NCI-H2029 treated with DMSO at 0.1 percent for 48 hours (cell line): Measurements from ENCODE around the gene WDR18.

ENCODE experiments used
- DNase-seq: peaks from one replicate; lab custom pipeline; 2025; lab: John Stamatoyannopoulos, UW

The WDR18 gene

GRCh38 chr19:1008268-1009040 is 24.3 kb downstream of the WDR18 start:
- no peak for DNase-seq

DNA sequence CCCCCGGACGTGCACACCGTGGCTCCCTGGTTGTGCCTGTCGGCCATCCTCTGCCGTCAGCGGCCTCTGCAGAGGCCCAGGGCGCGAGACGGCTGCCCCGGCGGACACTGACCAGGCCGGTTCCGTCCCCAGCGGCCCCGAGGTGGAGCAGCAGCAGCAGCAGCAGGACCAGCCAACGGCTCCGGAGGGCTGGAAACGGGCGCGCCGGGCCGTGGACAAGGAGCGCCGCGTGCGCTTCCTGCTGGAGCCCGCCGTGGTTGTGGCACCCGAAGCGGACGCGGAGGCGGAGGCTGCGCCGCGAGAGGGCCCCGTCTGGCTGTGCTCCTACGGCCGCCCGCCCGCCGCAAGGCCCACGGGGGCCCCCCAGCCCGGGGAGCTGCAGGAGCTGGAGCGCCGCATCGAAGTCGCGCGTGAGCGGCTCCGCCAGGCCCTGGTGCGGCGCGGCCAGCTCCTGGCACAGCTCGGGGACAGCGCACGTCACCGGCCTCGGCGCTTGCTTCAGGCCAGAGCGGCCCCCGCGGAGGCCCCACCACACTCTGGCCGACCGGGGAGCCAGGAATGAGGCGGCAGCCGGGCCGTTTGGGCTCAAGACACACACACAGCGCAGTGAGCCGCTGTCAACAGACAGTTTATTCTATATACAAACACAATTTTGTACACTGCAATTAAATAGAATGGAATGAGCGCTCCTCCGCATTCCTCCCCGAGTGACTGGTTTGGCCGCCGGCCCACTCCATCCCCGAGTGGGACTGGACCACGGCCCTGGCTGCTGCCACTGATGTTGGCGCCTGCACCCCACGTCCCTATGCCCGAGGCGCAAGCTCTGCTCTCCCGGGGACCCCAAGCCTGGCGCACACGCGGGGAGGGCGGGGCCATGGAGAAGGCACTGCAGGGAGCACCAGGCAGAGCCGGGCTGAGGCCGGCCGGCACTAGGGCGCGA is 25.2 kb downstream of the WDR18 start:
- DNase-seq: no peak

DNA sequence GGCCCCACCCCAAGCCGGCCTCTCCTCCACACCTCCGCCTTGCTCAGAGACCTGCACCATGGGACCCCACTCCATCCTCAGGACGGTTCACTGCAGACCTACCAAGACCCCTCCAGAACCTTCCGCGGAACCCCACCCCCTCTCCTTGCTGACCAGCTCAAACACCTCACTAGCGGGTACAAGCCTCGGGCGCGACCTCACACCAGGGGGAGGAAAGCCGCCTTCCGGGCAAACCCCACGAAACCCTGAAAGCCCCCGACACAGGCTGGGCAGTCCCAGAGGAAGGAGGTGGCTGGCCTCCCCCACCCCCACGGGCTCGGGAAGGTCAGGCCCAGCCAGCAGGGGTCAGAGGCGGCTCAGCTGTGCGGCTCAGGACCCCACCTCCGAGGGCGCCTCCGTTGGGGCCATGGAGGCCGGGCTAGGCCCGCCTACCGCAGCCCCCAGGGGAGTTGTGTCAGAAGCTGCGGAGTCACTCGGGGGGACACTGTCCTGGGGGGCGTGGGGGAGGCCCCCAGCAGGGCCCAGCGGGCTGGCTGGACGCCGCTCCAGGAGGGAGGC is 25.9 kb downstream of the WDR18 start:
- DNase-seq: no peak

GRCh38 chr19:1010586-1011510 is 26.7 kb downstream of the WDR18 start:
- no peak for DNase-seq

DNA sequence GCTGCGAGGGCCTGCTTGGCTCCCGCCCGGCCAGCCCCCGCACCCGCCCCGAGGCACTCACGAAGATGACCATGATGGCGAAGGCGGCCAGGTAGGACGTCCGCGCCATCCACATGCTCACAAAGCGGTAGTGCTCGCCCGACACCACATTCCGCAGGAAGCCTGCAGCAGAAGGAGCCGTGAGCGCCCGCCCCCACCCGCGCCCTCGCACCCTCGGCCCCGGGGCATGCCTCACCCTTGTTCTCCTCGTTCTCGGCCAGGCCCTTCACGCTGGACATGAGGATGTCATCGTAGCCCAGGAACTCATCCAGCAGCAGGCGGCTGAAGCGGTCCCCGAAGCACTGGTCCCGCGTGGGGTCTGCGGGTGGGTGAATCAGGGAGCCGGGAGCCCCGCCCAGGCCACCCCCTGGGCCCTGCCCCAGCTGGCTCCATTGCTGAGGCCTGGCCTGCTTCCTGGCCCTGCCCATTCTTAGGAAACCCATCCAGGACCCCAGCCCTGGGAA is 27.7 kb downstream of the WDR18 start:
- DNase-seq: no peak

DNA sequence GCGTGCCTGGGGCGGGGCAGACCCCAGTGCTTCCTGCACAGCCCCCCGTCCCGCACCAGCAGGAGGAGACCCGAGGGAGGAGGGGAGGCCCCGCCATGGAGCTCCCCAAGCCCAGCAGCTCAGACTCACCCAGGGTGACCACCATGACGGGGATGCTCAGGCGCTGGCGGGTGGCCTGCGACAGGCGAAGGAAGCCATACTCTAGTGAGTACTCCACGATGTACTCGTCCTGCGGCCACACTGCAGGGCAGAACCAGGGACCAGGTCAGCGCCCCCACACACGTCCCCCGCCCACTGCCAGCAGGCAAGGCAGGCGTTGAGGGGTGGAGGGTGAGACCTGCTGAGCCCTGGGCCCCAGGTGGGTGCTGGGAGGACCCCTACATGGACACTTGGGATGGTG is 28.2 kb downstream of the WDR18 start:
- DNase-seq: no peak

DNA sequence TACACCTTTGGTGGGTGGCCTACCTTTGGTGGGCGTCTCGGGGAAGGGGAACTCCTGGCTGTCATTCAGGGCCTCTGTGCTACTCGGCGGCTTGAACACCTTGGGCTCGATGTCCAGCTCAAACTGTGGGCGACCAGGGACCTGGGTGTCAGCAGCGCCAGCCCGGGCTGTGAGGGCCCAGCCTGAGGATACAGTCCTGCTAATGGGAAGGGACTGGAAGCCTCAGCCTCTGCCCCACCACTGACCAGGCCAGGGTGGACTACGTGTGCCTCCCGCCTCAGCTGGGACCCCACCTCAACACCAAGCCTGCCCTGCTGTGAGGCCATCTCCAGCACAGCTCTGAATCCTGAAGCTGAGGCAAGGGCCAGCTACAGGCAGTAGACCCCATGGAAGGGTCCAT is 29.1 kb downstream of the WDR18 start:
- DNase-seq: no peak

GRCh38 chr19:1014161-1015060 is 30.3 kb downstream of the WDR18 start:
- no peak for DNase-seq

GRCh38 chr19:1015061-1015781 is 31.1 kb downstream of the WDR18 start:
- no peak for DNase-seq

DNA sequence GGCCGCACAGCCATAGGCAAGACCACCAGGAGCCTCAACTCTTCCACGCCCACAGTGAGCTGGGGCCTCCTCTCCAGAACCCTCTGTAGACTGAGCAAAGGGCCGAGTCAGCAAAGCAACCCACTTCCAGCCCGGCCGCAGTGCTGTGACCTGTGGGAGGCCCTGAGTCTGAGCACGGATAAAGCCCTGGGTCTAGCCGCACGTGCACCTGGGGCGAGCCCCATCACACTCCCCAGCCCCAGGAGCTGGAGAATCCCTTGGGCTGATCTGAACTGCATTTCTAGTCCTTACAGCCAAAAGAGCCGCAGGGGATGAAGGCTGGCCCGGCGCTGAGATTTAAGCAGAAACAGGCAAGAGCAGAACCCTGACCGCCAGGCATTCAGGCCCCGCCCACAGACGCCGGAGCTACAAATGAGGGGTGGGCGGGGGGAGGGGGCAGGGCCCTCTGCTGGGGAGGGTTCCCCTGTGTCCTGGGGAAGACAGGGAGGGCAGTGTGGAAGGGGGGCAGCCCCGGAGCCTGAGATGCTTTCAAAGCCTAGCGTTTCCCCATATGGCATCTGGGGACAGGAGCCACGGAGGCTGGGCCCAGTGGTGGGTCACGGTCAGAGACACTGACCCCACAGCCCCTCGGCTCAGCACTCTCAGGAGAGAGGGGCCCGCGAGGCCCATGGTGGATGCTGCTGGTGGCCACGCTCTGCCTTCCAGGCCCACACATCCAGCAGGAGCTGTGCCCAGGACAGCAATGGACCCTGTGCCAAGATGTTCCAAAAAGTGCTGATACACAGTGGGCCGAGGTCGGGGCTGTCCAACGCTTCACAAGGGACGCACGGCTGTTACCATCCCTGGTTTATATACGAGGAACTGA is 31.9 kb downstream of the WDR18 start:
- no peak for DNase-seq

DNA sequence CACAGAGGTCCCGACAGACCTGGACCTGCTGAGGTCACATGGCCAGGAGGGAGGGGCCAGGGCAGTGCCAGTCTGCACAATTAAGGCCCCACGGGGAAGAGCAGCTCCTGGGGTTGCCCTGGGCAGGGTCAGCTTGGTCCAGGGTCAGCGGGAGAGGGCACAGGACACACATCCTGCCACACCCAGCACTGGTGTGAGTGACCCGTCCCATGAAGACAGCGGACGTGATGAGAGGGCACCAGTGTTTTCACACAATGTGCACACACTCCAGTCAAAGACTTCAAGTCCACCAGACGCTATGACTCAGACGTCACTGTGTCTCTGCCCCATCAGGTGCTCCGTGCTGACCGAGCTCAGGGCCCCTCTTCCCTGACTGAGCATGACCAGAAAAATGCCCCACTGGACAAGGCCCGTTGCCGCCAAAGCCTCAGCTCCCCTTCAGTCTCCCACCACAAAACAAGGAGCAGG is 32.5 kb downstream of the WDR18 start:
- DNase-seq: no peak

GRCh38 chr19:1017115-1017905 is 33.2 kb downstream of the WDR18 start:
- DNase-seq: no peak

DNA sequence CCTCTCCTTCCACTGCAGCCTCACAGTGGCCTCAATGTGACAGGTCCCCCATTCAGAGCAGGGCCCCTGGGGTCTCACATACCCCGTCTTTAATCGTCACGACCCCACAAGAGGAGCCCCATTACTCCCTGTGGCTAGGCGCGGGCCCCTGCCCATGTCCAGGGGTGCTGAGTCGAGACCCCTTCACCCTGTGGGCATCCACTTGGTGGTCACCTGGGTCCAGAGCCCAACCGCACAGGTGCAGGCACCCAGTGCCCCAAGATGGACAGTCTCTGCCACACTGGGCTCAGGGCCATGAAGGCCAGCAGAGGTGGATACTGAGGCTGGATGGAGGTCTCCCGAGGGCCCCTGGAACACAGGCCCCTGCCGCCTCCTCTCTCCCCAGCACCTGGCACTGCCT is 33.8 kb downstream of the WDR18 start:
- DNase-seq: no peak

DNA sequence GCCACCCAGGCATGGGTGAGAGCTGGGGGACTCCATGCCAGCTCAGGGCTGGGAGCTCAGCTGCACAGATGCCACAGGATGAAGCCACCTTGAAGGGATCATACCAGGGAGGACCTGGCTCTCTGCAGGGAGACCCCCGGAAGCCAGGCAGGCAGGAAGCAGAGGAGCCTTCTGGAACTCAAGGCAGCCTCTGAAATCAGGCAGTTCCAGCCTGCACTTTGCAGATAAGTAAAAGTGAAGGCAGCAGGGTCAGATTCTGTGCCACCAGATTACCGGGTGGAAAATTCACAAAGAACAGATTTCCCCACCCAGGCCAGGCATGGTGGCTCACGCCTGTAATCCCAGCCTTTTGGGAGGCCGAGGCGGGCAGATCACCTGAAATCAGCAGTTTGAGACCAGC is 34.2 kb downstream of the WDR18 start:
- DNase-seq: no peak

DNA sequence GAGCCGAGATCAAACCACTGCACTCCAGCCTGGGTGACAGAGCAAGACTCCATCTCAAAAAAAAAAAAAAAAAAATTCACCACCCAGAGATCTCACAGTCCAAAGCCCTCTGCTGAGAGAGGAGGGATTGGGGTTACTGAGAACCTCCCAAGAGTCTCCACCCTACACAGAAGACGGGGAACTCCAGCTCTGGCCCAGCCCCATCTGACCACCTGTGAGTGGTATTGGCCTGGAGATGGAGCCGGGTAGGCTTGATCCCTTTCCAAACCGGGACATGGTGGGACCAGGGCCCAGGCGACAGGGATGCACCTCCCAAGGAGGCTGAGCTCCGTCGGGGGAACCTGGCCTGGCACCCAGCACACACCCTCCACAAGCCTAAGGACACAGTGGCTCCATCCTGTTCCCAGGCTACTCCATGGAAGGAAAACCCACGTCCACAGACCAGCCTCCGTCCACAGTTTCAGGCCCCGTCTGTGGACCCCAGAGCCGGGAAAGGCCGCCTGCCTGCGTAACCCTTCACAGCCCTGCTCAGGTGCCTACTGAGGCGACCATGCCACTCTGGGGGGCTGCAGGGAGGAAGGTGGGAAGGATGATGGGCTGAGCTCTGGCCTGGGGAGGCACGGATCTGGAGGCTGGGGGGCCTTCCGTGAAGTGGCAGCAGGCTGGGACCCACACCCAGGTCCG is 34.9 kb downstream of the WDR18 start:
- no peak for DNase-seq

DNA sequence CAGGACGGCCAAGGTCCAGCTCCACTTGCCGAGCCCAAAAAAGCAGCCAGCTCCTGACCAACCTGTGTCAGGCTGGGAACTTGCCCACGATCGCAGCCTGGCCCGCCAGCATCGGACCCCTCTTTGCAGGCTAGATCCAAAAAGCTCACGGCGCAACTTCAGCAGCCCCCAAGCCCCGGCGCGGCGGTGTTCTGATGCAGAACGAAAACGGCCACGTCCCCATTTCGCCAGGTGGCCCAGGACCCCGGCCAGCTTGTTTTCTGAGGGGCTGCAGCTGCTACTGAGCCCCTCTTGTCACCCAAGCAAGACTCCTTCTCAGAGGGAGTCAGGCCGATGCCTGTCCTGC is 35.4 kb downstream of the WDR18 start:
- no peak for DNase-seq
